NCI-H146 treated with DMSO at 0.1 percent for 48 hours (cell line): Measurements from ENCODE around the gene HIF1A.

Experiments
- DNase-seq: peaks from one replicate; lab custom pipeline; 2025; ENCODE audit not compliant: unreplicated experiment; lab: John Stamatoyannopoulos, UW

Gene HIF1A

DNA sequence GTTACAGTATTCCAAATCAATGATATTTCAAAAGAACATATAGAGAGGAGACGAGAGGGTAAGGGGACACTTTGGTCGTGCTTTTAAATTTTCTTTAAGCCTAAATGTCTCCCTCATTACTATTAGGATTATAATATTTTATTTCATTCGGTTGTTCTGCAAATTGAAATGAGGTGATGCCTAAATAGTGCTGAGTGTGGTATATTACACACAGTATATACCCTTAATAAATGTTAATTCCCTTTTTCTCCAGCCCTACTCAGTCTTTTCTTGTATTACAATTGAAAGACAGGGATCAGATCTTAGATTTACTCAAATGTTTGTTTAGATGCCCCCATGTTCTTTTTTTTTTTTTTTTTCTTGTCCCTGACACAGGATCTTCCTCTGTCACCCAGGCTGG is 74.6 kb downstream of the HIF1A start:
- DNase-seq: no peak

DNA sequence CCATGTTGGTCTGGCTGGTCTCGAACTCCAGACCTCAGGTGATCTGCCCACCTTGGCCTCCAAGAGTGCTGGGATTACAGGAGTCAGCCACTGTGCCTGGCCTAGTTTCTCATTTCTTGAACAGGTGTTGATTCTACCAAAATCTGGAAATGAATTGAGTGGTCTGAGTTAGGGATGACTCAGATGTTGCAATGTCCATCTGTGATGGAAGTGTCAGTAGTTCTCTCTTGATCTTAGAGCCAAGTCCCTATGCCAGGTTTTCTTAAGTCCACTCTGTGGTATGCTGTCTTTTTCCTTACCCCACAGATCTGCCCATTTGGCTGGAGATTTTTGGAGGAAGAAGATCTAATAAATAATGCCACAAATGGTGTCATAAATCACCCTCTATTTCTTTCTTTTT is 79.5 kb downstream of the HIF1A start:
- no peak for DNase-seq

DNA sequence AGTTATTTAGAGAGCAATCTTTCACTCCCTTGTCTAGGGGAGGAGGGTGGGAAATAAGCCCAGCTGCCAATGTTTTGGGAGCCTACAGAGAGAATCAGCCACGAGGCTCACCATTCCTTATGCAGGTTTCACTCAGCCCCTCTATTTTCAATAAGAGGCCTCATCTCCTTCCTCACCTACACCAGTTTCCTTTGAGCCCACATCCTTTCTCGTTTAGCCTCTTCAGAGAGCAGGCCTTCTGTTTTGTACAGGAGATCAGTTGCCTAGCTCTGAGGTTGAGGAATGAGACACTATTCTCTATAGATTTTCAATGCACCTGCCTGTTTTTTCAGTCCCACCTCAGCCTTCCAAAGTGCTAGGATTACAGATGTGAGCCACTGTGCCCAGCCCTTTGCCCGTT is 84.8 kb downstream of the HIF1A start:
- no peak for DNase-seq

DNA sequence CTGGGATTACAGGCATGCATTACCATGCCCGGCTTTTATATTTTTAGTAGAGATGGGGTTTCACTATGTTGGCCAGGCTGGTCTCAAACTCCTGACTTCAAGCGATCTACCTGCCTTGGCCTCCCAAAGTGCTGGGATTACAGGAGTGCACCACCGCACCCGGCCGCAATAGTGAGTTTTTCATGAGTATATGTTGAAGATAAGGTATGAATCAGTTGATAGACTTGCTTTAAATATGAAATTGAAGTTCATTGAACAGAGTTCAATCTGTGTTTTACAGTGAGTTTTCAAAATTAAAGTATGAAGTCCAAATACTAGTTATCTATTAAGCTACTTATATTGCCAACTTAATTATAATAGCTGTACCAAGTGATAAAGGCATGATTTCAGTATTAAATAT is 102.0 kb downstream of the HIF1A start:
- DNase-seq: no peak
